Nephron (organoid): ENCODE results near the gene ATP8A2.

Experiments
- H3K27ac Mint-ChIP-seq, 3 experiments: 2 replicates each; pipeline ENCODE4 v1.8.0; 2020; ENCODE audit warnings: mixed read lengths in 3 of 3, mild to moderate bottlenecking in 2 of 3, moderate library complexity in 1 of 3
- H3K27me3 Mint-ChIP-seq: 2 replicates; pipeline ENCODE4 v1.8.0; 2021; ENCODE audit warnings: low read depth, mild to moderate bottlenecking, moderate library complexity, mixed read lengths
- H3K36me3 Mint-ChIP-seq: 2 replicates; pipeline ENCODE4 v1.8.0; 2020; ENCODE audit warnings: low read depth, mixed read lengths
- H3K4me1 Mint-ChIP-seq: 2 replicates; pipeline ENCODE4 v1.8.0; 2020; ENCODE audit warnings: mixed read lengths
- H3K4me3 Mint-ChIP-seq, 3 experiments: 2 replicates each; pipeline ENCODE4 v1.8.0; 2020; ENCODE audit warnings: mild to moderate bottlenecking in 3 of 3, mixed read lengths in 3 of 3, moderate library complexity in 2 of 3
- H3K9me3 Mint-ChIP-seq: 2 replicates; pipeline ENCODE4 v1.8.0; 2020; ENCODE audit warnings: mixed read lengths
- TF ChIP-seq, protein P1 (sequence below), 3 experiments: fragments of 200-600 bp; sonication (generic); IDR thresholded peaks; one replicate each; pipeline ENCODE4 v1.5.0; 2021; ENCODE audit warnings: antibody characterized with exemption in 3 of 3; ENCODE audit not compliant: unreplicated experiment in 3 of 3

The ATP8A2 gene

DNA sequence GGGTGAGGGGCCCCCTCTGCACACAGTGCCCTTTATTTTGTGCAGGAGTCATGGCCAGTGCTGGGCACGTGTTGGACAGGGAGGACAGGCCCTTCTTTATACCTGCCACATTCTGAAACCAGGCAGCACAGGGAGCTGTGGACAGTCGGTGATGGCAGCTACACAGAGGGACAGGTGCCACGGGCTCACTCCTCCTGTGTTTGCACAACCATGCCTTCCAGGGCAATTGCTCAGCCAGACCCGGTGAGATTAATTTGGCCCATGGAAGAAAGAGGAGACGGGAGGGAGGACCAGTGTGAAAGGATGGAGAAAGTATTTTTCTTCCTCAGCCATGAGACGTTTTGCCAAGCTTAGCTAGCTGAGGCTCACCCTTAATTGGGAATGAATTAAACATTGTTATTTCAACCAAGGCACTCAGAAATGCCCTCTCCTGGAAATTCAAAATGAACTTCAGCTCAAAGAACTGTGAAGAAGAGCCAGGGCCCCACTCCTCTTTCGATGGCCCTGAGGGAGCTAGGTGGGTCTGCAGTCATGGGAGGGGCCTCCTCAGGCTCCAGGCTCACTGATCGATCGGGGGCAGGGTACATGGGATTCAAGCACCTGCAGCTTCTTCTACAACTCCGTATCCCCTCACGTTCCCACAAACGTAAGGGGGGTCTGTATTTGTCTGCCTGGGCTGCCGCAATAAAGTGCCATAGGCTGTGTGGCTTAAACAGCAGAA is 638.9 kb downstream of the ATP8A2 start:
- H3K27me3 Mint-ChIP-seq, result no peaks in the 10 kb centered on the region
- peaks cover 18% of the 10 kb centered on the region for H3K9me3 Mint-ChIP-seq
- TF ChIP-seq, protein P1, sequence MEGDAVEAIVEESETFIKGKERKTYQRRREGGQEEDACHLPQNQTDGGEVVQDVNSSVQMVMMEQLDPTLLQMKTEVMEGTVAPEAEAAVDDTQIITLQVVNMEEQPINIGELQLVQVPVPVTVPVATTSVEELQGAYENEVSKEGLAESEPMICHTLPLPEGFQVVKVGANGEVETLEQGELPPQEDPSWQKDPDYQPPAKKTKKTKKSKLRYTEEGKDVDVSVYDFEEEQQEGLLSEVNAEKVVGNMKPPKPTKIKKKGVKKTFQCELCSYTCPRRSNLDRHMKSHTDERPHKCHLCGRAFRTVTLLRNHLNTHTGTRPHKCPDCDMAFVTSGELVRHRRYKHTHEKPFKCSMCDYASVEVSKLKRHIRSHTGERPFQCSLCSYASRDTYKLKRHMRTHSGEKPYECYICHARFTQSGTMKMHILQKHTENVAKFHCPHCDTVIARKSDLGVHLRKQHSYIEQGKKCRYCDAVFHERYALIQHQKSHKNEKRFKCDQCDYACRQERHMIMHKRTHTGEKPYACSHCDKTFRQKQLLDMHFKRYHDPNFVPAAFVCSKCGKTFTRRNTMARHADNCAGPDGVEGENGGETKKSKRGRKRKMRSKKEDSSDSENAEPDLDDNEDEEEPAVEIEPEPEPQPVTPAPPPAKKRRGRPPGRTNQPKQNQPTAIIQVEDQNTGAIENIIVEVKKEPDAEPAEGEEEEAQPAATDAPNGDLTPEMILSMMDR (IDR thresholded peaks at IDR 0.05; ENCODE audit: unreplicated experiment in 3 of 3), result no peak
- peaks cover 9% of the 10 kb centered on the region for H3K4me1 Mint-ChIP-seq
- H3K27ac Mint-ChIP-seq, result no peak overlapping the region
- no peak overlapping the region for H3K4me3 Mint-ChIP-seq
- no peaks in the 10 kb centered on the region for H3K36me3 Mint-ChIP-seq

DNA sequence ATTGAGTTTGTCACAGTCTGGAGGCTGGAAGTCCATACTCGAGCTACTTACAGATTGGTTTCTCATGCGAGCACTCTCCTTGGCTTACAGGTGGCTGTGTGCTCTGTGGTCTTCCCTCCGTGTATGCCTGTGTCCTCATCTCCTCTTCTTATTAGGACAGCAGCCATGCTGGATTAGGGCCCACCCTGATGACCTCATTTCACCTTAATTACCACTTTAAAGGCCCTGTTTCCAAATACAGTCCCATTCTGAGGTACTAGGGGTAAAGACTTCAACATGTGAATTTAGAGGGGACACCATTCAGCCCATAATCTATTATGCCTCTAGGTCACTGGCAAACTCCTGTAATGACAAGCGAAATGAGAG is 639.4 kb downstream of the ATP8A2 start:
- Mint-ChIP-seq H3K4me1 (peaks cover 14% of the 10 kb centered on the region), H3K27ac (no peak overlapping the region)

DNA sequence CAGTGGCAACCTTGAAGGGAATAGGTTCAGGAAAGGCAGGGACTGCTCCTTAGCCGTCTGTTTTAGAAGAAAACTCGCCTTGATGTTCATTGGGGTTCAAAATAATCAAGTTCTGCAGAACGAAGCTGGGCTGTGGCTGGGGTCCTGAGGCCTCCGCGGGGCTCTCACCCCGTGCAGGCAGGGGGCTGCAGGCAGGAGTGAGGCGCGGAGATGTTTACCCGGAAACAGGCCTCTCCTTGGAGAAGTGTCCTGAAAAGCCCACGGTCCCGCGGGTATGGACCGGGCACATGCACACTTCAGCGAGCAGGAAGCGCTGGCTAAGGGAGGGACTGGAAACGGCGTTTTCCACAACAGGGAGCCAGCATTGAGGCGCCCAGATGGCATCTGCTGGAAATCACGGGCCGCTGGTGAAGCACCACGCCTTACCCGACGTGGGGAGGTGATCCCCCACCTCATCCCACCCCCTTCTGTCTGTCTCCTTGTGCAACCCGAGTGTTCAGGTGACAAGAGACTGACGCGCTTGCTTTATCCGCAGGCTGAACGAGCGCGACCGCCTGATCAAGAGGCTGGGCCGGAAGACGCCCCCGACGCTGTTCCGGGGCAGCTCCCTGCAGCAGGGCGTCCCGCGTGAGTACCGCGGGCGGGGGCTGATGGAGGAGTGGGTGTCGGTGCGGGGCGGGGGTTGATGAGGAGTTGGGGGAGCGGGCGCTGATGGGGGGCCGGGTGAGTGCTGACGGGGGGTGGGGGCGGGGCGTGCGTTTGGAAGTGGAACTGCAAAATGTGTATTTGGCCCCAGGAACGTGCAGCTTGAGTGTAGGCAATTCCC is 640.4 kb downstream of the ATP8A2 start:
- H3K4me3 Mint-ChIP-seq, result no peak overlapping the region

More for the DNA sequence above, 639.4 kb downstream of the ATP8A2 start:
- H3K4me3 Mint-ChIP-seq, result no peak overlapping the region
- H3K9me3 Mint-ChIP-seq, result peaks cover 18% of the 10 kb centered on the region
- TF ChIP-seq, protein P1 (IDR thresholded peaks at IDR 0.05; ENCODE audit: unreplicated experiment in 3 of 3), result no peak
- no peaks in the 10 kb centered on the region for H3K36me3 Mint-ChIP-seq
- no peaks in the 10 kb centered on the region for H3K27me3 Mint-ChIP-seq

DNA sequence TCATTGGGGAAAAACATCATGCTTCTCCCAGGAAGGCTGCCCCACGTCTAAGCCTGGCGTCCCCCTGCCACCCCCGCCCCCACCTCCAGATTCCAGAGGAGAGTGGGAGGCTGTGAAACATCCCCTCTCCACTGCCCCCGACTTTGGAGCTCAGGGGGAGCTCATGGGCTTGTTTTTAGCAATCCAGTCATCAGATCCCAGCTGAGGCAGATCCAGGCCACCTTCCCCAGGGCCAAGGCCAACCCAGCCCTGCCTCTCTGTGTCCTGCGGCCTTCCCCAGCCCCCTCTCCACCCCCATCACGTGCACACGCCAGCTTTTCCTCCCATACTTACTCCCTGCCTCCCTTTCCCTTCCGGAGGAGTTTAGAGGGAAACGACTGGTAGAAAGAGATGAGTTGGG is 641.2 kb downstream of the ATP8A2 start:
- Mint-ChIP-seq H3K27me3 (no peaks in the 10 kb centered on the region), H3K36me3 (no peaks in the 10 kb centered on the region), H3K9me3 (peaks cover 12% of the 10 kb centered on the region), H3K4me1 (peaks cover 27% of the 10 kb centered on the region), H3K4me3 (no peak overlapping the region), H3K27ac (no peak overlapping the region)
- TF ChIP-seq, protein P1 (IDR thresholded peaks at IDR 0.05; ENCODE audit: unreplicated experiment in 3 of 3), result no peak

More for the DNA sequence above, 640.4 kb downstream of the ATP8A2 start:
- H3K9me3 Mint-ChIP-seq, result peaks cover 16% of the 10 kb centered on the region
- H3K36me3 Mint-ChIP-seq, result no peaks in the 10 kb centered on the region
- peaks cover 19% of the 10 kb centered on the region for H3K4me1 Mint-ChIP-seq
- H3K27me3 Mint-ChIP-seq, result no peaks in the 10 kb centered on the region
- TF ChIP-seq, protein P1 (IDR thresholded peaks at IDR 0.05; ENCODE audit: unreplicated experiment in 3 of 3), result no peak
- H3K27ac Mint-ChIP-seq, result no peak overlapping the region

DNA sequence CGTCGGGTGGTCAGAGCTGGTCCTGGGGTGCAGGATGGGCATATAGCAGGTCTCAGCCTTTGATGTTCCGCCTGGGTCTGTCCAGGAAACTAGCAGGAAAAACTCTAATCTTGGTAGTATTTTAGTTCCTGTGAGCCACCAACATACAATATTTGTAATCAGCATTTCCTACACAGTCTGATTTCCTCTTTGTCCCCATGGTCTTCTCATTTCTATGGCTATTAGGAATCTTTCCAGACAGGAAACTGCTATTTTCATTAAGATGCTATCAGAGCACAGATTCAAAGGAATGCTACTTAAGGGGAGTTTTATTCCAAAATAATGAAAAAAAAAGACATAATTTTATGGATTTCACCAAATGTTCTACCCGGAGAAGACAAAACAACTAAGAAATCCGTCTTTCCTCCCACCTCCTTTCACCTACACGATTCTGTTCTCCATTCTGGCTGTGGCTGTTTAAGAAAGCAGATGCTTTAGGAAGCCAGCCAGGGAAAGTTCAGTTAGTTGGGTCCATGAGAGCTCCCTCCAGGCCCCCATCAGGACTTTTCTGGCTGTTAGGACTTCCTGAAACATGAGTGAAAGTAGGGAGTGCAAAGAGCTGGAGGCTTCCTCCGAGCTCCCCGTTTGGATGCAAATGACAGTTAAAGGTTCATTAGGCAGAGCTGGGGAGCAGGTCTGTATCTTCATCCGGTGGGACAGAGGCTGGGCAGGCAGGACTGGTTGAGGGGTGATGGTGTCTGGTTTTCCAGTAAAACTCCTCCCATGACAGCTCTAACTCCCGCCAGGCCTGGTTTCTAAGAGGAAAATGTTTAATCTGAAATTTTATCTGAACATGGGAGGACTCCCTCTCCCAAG is 643.7 kb downstream of the ATP8A2 start:
- peak overlapping the region in 2 of 3 experiments; percentile 18 to 26 for H3K4me3 Mint-ChIP-seq
- peaks cover 48% of the 10 kb centered on the region for H3K4me1 Mint-ChIP-seq
- H3K27me3 Mint-ChIP-seq, result no peaks in the 10 kb centered on the region
- TF ChIP-seq, protein P1 (IDR thresholded peaks at IDR 0.05; ENCODE audit: unreplicated experiment in 3 of 3), result no peak
- H3K36me3 Mint-ChIP-seq, result no peaks in the 10 kb centered on the region
- H3K9me3 Mint-ChIP-seq, result peaks cover 8% of the 10 kb centered on the region
- peak overlapping the region; percentile 84 to 91 (median 87) for H3K27ac Mint-ChIP-seq
